K562 (cell line): ENCODE measurements around the gene TMEM270. TPM values are rescaled to one million over a fixed set of nuclear protein-coding genes. Genes with fewer than 3 reads are reported as not detected.

ENCODE experiments used
- BHLHE40 ChIP-seq: IDR thresholded peaks from 2 replicates; pipeline ENCODE4 v1.6.1; 2011; ENCODE audit warnings: low read length, improper control_type of control experiment
- C11orf30 ChIP-seq: fragments of 450-650 bp; IDR thresholded peaks from 2 replicates; pipeline ENCODE4 v1.6.1; 2016; ENCODE audit warnings: low read depth, mild to moderate bottlenecking
- CBX1 ChIP-seq: sonication (generic); IDR thresholded peaks from 2 replicates; pipeline ENCODE4 v1.6.1; 2016; ENCODE audit warnings: antibody characterized with exemption, low read depth, mild to moderate bottlenecking
- CEBPG ChIP-seq, 3 experiments: fragments of 200-800 bp in 1 of 3; sonication (Bioruptor generic) in 1 of 3; sonication (generic) in 1 of 3; formaldehyde crosslinking in 1 of 3; IDR thresholded peaks in 2 of 3; conservative IDR thresholded peaks in 1 of 3; 2 replicates each; pipeline versions ENCODE4 v1.6.1 to v1.8.0; 2016 to 2022; ENCODE audit warnings: missing compliant biosample characterization in 2 of 3, missing genetic modification characterization in 2 of 3, mild to moderate bottlenecking in 1 of 3, missing genetic modification reagents in 1 of 3
- DACH1 ChIP-seq: fragments of 450-650 bp; IDR thresholded peaks from 2 replicates; pipeline ENCODE4 v1.6.1; 2018; ENCODE audit not compliant: partially characterized antibody
- EP300 ChIP-seq: IDR thresholded peaks from 2 replicates; pipeline ENCODE4 v1.6.1; 2012; ENCODE audit warnings: low read length, improper control_type of control experiment
- GATA2 ChIP-seq: sonication (generic); formaldehyde crosslinking; IDR thresholded peaks from 2 replicates; pipeline ENCODE4 v1.4.0; 2020; ENCODE audit warnings: mild to moderate bottlenecking, missing genetic modification reagents
- HDAC2 ChIP-seq: fragments of 450-650 bp; IDR thresholded peaks from 2 replicates; pipeline ENCODE4 v1.6.1; 2016; ENCODE audit warnings: mild to moderate bottlenecking
- JUND ChIP-seq, 2 experiments: IDR thresholded peaks; 2 replicates in 1 of 2; 3 replicates in 1 of 2; pipeline ENCODE4 v1.6.1; 2011; ENCODE audit warnings: borderline replicate concordance in 2 of 2, low read depth in 2 of 2, low read length in 2 of 2, improper control_type of control experiment in 1 of 2, missing biosample characterization in 1 of 2, missing genetic modification characterization in 1 of 2, missing genetic modification reagents in 1 of 2
- MAFF ChIP-seq: IDR thresholded peaks from 2 replicates; pipeline ENCODE4 v1.6.1; 2012; ENCODE audit warnings: low read length, improper control_type of control experiment
- MAFK ChIP-seq: IDR thresholded peaks from 2 replicates; pipeline ENCODE4 v1.6.1; 2011; ENCODE audit warnings: low read length, improper control_type of control experiment
- MYNN ChIP-seq, 2 experiments: sonication (generic); formaldehyde crosslinking in 1 of 2; IDR thresholded peaks; 2 replicates each; pipeline versions ENCODE4 v1.5.0 to v1.6.1; 2016 to 2020; ENCODE audit warnings: antibody characterized with exemption in 1 of 2, missing genetic modification reagents in 1 of 2
- NR2C2 ChIP-seq, 2 experiments: fragments of 200-800 bp in 1 of 2; sonication (Bioruptor generic) in 1 of 2; sonication (generic) in 1 of 2; formaldehyde crosslinking in 1 of 2; IDR thresholded peaks; 2 replicates each; pipeline versions ENCODE4 v1.6.1 to v1.8.0; 2016 to 2022; ENCODE audit warnings: mild to moderate bottlenecking in 1 of 2, missing compliant biosample characterization in 1 of 2, missing genetic modification characterization in 1 of 2, missing genetic modification reagents in 1 of 2
- PTTG1 ChIP-seq: fragments of 450-650 bp; IDR thresholded peaks from 2 replicates; pipeline ENCODE4 v1.6.1; 2016; ENCODE audit warnings: low read depth, mild to moderate bottlenecking, missing genetic modification characterization, missing compliant biosample characterization
- SMARCA5 ChIP-seq: fragments of 450-650 bp; IDR thresholded peaks from 2 replicates; pipeline ENCODE4 v1.6.1; 2016
- SMARCE1 ChIP-seq: fragments of 450-650 bp; IDR thresholded peaks from 2 replicates; pipeline ENCODE4 v1.7.1; 2016; ENCODE audit warnings: mild to moderate bottlenecking
- SMC3 ChIP-seq: conservative IDR thresholded peaks from 2 replicates; pipeline ENCODE4 v1.6.1; 2011; ENCODE audit warnings: low read depth, low read length, improper control_type of control experiment; ENCODE audit not compliant: insufficient read depth
- STAG1 ChIP-seq: sonication (generic); formaldehyde crosslinking; IDR thresholded peaks from 2 replicates; pipeline ENCODE4 v1.5.0; 2020; ENCODE audit warnings: missing genetic modification reagents, borderline replicate concordance
- TEAD4 ChIP-seq, 2 experiments: sonication (generic) in 1 of 2; formaldehyde crosslinking in 1 of 2; IDR thresholded peaks; 2 replicates each; pipeline versions ENCODE4 v1.6.1 to v1.8.0; 2012 to 2022; ENCODE audit warnings: borderline replicate concordance in 1 of 2, inconsistent platforms in 1 of 2, low read length in 1 of 2, mild to moderate bottlenecking in 1 of 2, missing genetic modification reagents in 1 of 2
- TOE1 ChIP-seq, 2 experiments: fragments of 450-650 bp in 1 of 2; sonication (generic) in 1 of 2; formaldehyde crosslinking in 1 of 2; IDR thresholded peaks; 2 replicates each; pipeline versions ENCODE4 v1.7.1 to v1.8.0; 2016 to 2022; ENCODE audit warnings: borderline replicate concordance in 2 of 2, mild to moderate bottlenecking in 2 of 2, antibody characterized with exemption in 1 of 2, inconsistent platforms in 1 of 2, low read depth in 1 of 2, missing genetic modification reagents in 1 of 2, moderate library complexity in 1 of 2
- U2AF1 ChIP-seq: fragments of 200-400 bp; formaldehyde crosslinking; optimal IDR thresholded peaks from 2 replicates; pipeline ENCODE3; 2017; ENCODE audit warnings: mild to moderate bottlenecking, low read depth, low read length, moderate library complexity
- ZC3H4 ChIP-seq: sonication (generic); formaldehyde crosslinking; IDR thresholded peaks from 2 replicates; pipeline ENCODE4 v1.9.0; 2021; ENCODE audit warnings: missing genetic modification reagents, borderline replicate concordance
- ZNF436 ChIP-seq: fragments of 250-450, 450-650 bp; sonication (Bioruptor Pico); formaldehyde crosslinking; IDR thresholded peaks from 2 replicates; pipeline ENCODE4 v1.7.0; 2020; ENCODE audit warnings: mild to moderate bottlenecking
- polyA plus RNA-seq, 8 experiments: library from polyadenylated mRNA; depleted of rRNA in 4 of 8; stranded (reverse) in 5 of 8; unstranded in 3 of 8; fragments of >200 nt; fragmentation: Nextera tagmentation in 2 of 8; fragmentation: Illumina TruSeq in 1 of 8; extraction: Ambion mirVana in 2 of 8; extraction: Trizol in 1 of 8; gene quantifications; 2 replicates each; pipeline versions ENCODE4 v1.2.1 to v1.2.3, GENCODE V29; 2011 to 2014; ENCODE audit warnings: inconsistent platforms in 1 of 8, missing spikeins in 1 of 8
- total RNA-seq, 7 experiments: library from RNA; depleted of rRNA in 6 of 7; stranded (reverse); fragments of >200 nt in 6 of 7; fragmentation: Illumina TruSeq in 2 of 7; extraction: Trizol in 2 of 7; gene quantifications; 2 replicates each; pipeline versions ENCODE4 v1.2.1 to v1.2.3, GENCODE V29; 2011 to 2021; ENCODE audit warnings: low replicate concordance in 1 of 7
- TF ChIP-seq, protein P1 (sequence below): fragments of 250-450 bp; sonication (Bioruptor Pico); IDR thresholded peaks from 2 replicates; pipeline ENCODE4 v1.4.0; 2020; ENCODE audit warnings: mild to moderate bottlenecking, moderate library complexity
- TF ChIP-seq, protein P2 (sequence below): sonication (generic); formaldehyde crosslinking; IDR thresholded peaks from 2 replicates; pipeline ENCODE4 v1.9.0; 2022; ENCODE audit warnings: mild to moderate bottlenecking, missing genetic modification reagents

Gene TMEM270
- total and polyA plus RNA-seq, 9 of the 15 experiments (the other 6 are each of a cell fraction or from before 2014, with no cell fraction given) = not detected

DNA sequence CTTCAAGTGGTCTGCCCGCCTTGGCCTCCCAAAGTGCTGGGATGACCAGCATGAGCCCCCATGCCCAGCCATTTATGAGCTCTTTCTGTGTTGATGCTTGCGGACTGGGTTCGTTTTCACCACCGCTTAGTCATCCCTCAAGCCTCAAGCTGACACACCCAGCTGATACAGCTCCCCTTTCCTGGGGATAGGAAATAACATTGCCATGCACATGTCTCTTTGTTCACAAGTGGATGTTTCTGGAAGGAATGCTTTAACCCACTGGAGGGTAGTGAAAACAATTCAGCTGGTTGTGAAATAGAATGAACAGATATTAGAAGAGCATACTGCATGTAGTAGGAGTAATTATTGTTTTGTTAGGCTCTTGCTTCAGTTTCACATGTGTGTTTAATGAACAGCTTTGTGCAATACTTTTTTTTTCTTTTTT, 10.2 kb upstream of the TMEM270 start (continued):
- TF ChIP-seq GATA2 (no peak), CEBPG (CRISPR knock-in tag; IDR thresholded peaks at IDR 0.05) (no peak), CEBPG (tag; conservative IDR thresholded peaks at IDR 0.05 in 1 of 2, IDR thresholded peaks at IDR 0.05 in 1 of 2) (peak in 1 of 2 experiments; percentile 55; a peak in 2 of 4 replicates), STAG1 (CRISPR knock-in tag) (no peak), C11orf30 (peak; percentile 84), MAFF (peak; percentile 64), TEAD4 (IDR thresholded peaks at IDR 0.05; ENCODE audit: low read length) (peak; percentile 17; the same call in 1 of the 2 replicates), TEAD4 (CRISPR knock-in tag; IDR thresholded peaks at IDR 0.05; ENCODE audit: borderline replicate concordance) (no peak), TOE1 (IDR thresholded peaks at IDR 0.05; ENCODE audit: borderline replicate concordance) (peak; percentile 23; the same call in 1 of the 2 replicates), TOE1 (CRISPR knock-in tag; IDR thresholded peaks at IDR 0.05; ENCODE audit: borderline replicate concordance, low read depth) (no peak), JUND (IDR thresholded peaks at IDR 0.05; ENCODE audit: borderline replicate concordance, low read depth, low read length) (peak; percentile 91), JUND (tag; IDR thresholded peaks at IDR 0.05; ENCODE audit: borderline replicate concordance, low read depth, low read length) (peak; percentile 88; the same call in 1 of the 3 replicates), SMARCE1 (peak; percentile 58; the same call in 1 of the 2 replicates), MYNN (IDR thresholded peaks at IDR 0.05) (0 out of 2 replicates have a peak, but pooled peaks have one; percentile 57), MYNN (CRISPR knock-in tag; IDR thresholded peaks at IDR 0.05) (no peak), HDAC2 (peak; percentile 26; the same call in 1 of the 2 replicates), SMC3 (0 out of 2 replicates have a peak, but pooled peaks have one; percentile 12), DACH1 (peak; percentile 83), MAFK (peak; percentile 72), NR2C2 (CRISPR knock-in tag; IDR thresholded peaks at IDR 0.05) (no peak), NR2C2 (tag; IDR thresholded peaks at IDR 0.05) (peak; percentile 15; the same call in 1 of the 2 replicates), ZC3H4 (CRISPR knock-in tag) (no peak), SMARCA5 (no peak), CBX1 (no peak), ZNF436 (CRISPR knock-in tag) (no peak), U2AF1 (no peak), PTTG1 (no peak), BHLHE40 (peak; percentile 68), EP300 (peak; percentile 57)
- TF ChIP-seq, protein P1, sequence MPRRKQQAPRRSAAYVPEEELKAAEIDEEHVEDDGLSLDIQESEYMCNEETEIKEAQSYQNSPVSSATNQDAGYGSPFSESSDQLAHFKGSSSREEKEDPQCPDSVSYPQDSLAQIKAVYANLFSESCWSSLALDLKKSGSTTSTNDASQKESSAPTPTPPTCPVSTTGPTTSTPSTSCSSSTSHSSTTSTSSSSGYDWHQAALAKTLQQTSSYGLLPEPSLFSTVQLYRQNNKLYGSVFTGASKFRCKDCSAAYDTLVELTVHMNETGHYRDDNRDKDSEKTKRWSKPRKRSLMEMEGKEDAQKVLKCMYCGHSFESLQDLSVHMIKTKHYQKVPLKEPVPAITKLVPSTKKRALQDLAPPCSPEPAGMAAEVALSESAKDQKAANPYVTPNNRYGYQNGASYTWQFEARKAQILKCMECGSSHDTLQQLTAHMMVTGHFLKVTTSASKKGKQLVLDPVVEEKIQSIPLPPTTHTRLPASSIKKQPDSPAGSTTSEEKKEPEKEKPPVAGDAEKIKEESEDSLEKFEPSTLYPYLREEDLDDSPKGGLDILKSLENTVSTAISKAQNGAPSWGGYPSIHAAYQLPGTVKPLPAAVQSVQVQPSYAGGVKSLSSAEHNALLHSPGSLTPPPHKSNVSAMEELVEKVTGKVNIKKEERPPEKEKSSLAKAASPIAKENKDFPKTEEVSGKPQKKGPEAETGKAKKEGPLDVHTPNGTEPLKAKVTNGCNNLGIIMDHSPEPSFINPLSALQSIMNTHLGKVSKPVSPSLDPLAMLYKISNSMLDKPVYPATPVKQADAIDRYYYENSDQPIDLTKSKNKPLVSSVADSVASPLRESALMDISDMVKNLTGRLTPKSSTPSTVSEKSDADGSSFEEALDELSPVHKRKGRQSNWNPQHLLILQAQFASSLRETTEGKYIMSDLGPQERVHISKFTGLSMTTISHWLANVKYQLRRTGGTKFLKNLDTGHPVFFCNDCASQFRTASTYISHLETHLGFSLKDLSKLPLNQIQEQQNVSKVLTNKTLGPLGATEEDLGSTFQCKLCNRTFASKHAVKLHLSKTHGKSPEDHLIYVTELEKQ (CRISPR knock-in tag) = no peak
- TF ChIP-seq, protein P2, sequence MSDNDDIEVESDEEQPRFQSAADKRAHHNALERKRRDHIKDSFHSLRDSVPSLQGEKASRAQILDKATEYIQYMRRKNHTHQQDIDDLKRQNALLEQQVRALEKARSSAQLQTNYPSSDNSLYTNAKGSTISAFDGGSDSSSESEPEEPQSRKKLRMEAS = peak; percentile 34; the same call in 1 of the 2 replicates
